Astrocyte (in vitro differentiated cells and primary cell): Measurements from ENCODE around the gene GABRR3.

Source experiments
- EZH2 ChIP-seq: IDR thresholded peaks from 2 replicates; pipeline ENCODE4 v1.6.1; 2012; ENCODE audit warnings: mild to moderate bottlenecking, low read length, inconsistent platforms; ENCODE audit not compliant: insufficient read depth
- TF ChIP-seq, protein P1 (sequence below): IDR thresholded peaks from 2 replicates; pipeline ENCODE4 v1.5.1; 2011; ENCODE audit warnings: low read depth, mild to moderate bottlenecking, inconsistent platforms, low read length, moderate library complexity; ENCODE audit not compliant: insufficient read depth

GRCh38 chr3:98005438-98005837 lies 29.7 kb downstream of the GABRR3 start:
- TF ChIP-seq, protein P1, sequence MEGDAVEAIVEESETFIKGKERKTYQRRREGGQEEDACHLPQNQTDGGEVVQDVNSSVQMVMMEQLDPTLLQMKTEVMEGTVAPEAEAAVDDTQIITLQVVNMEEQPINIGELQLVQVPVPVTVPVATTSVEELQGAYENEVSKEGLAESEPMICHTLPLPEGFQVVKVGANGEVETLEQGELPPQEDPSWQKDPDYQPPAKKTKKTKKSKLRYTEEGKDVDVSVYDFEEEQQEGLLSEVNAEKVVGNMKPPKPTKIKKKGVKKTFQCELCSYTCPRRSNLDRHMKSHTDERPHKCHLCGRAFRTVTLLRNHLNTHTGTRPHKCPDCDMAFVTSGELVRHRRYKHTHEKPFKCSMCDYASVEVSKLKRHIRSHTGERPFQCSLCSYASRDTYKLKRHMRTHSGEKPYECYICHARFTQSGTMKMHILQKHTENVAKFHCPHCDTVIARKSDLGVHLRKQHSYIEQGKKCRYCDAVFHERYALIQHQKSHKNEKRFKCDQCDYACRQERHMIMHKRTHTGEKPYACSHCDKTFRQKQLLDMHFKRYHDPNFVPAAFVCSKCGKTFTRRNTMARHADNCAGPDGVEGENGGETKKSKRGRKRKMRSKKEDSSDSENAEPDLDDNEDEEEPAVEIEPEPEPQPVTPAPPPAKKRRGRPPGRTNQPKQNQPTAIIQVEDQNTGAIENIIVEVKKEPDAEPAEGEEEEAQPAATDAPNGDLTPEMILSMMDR = no peak
- no peak for TF ChIP-seq EZH2
